Measurements from ENCODE around the gene FBXO9.

GRCh38 chr6:53136000-53136609, 70.9 kb downstream of the FBXO9 start:
- TF ChIP-seq CTCF (IDR thresholded peaks at IDR 0.05; ENCODE audit: low read depth, low read length, missing input control) (no peak), MAX (IDR thresholded peaks at IDR 0.05) (no peak), ATF3 (IDR thresholded peaks at IDR 0.05) (no peak), TAF1 (conservative IDR thresholded peaks at IDR 0.05) (no peak), ZBTB33 (IDR thresholded peaks at IDR 0.05) (no peak), EGR1 (IDR thresholded peaks at IDR 0.05; ENCODE audit: low read depth in 2 of 2) (no peak), RXRA (IDR thresholded peaks at IDR 0.05) (no peak), SP1 (IDR thresholded peaks at IDR 0.05) (no peak), RAD21 (IDR thresholded peaks at IDR 0.05) (no peak), GABPA (IDR thresholded peaks at IDR 0.05 in 1 of 2, conservative IDR thresholded peaks at IDR 0.05 in 1 of 2) (no peak), HNF4G (IDR thresholded peaks at IDR 0.05) (no peak), REST (IDR thresholded peaks at IDR 0.05) (no peak), JUND (IDR thresholded peaks at IDR 0.05) (no peak), HNF4A (conservative IDR thresholded peaks at IDR 0.05) (no peak)
